ENCODE data around the gene GPR101.
"Not testable (repeated sequence)": the region's sequence is repeated elsewhere in the genome, so short reads cannot be mapped to it uniquely, and the experiment has no call there.

The GPR101 gene

DNA sequence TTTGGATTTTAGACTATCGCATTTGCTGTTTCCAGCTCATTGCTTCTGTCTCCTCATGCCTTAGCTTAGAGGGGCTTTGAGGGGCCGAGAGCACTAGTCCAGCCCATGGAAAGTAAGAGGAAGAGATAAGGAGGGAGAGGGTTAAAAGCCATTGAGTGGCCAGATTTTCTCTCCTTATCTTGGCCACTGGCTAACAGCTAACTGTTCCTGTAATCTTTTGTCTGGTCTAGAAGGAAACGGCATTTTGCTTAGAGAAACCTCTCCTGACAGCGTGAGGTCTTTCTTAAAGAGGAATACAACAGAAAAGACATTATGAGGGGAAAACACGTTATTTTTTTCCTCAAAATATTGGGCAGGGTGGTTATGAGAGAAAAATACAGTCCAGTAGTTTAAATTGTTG lies 7.9 kb downstream of the GPR101 start:
- no peak for DNase-seq (ENCODE audit: low read depth in 3 of 3, low spot score in 1 of 3)

DNA sequence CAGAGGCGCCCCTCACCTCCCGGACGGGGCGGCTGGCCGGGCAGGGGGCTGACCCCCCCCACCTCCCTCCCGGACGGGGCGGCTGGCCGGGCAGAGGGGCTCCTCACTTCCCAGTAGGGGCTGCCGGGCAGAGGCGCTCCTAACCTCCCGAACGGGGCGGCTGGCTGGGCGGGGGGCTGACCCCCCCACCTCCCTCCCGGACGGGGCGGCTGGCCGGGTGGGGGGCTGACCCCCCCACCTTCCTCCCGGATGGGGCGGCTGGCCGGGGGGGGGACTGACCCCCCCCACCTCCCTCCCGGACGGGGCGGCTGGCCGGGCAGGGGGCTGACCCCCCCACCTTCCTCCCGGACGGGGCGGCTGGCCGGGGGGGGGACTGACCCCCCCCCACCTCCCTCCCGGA lies 33.6 kb downstream of the GPR101 start:
- not testable (repeated sequence) for DNase-seq (ENCODE audit: low read depth in 3 of 3, low spot score in 1 of 3)

DNA sequence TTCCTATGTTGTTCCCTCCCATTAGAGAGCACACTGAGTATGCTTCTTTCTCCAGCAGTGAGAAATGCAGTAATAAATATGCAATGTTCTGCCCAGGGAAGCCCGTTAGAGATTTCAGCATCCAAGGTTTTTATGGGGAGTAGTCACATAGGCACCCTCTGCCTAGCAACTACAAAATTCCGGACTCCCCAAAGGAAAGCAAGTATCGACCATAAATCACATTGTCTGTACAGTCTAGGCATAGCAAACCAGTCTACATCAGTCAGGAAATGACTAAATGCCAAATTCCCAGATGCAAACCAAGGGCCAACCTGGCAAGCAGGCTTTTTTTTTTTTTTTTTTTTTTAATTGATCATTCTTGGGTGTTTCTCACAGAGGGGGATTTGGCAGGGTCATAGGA lies 34.8 kb downstream of the GPR101 start:
- DNase-seq (ENCODE audit: low read depth in 3 of 3, low spot score in 1 of 3) = no peak
